ENCODE data around the gene GSTM3.
"Not testable (repeated sequence)": the region's sequence is repeated elsewhere in the genome, so short reads cannot be mapped to it uniquely, and the experiment has no call there.

Gene GSTM3

DNA sequence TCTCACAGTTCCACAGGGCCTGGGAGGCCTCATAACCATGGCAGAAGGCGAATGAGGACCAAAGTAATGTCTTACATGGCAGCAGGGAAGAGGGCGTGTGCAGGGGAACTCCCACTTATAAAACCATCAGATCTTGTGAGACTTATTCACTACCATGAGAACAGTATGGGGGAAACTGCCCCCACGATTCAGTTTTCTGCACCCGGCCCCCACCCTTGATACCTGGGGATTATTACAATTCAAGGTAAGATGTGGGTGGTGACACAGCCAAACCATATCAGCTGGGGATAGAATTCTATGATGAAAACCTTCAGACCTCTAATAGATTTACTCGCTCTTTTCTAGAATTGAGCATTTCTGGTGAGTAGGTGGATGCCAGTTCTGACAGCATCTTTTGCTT, 46.4 kb downstream of the GSTM3 start:
- not testable (repeated sequence) for DNase-seq

DNA sequence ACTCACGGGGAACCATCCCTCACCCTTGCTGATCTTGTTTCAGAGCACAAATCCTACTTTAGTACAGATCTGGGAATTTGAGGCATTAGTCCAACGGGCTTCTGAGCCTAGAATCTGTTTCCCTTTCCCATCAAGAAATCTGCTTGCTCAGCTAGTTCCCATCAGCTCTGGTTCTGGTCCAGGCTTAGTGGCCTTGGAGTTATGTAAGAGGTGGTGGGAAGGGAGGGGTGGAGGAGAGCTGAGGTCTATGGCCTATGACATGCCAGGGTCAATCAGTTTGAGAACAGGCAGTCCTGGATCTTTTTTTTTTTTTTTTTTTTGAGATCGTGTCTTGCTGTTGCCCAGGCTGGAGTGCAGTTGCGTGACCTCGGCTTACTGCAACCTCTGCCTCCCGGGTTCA, 49.1 kb downstream of the GSTM3 start:
- no peak for DNase-seq

DNA sequence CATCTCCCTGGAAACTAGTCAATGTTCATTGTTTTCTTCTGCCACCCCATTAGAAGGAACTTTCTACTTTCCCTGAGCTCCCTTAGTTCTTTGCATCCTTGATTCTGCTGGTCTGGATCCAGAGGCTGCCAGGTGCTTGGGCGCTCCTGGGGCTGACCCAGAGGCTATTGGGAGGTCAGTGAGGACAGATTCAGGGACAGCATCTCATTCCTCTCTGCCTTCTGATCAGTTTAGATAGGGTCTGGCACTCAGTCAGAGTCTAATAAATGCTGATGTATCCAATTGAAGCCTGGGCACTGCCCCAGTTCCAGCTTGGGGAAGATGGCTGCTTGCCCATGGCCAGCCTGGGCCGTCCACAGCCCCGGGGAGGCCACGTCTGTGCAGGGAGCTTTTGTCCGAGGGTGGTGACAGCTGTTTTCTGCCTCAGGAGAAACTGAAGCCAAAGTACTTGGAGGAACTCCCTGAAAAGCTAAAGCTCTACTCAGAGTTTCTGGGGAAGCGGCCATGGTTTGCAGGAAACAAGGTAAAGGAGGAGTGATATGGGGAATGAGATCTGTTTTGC, 50.9 kb downstream of the GSTM3 start:
- DNase-seq = no peak

DNA sequence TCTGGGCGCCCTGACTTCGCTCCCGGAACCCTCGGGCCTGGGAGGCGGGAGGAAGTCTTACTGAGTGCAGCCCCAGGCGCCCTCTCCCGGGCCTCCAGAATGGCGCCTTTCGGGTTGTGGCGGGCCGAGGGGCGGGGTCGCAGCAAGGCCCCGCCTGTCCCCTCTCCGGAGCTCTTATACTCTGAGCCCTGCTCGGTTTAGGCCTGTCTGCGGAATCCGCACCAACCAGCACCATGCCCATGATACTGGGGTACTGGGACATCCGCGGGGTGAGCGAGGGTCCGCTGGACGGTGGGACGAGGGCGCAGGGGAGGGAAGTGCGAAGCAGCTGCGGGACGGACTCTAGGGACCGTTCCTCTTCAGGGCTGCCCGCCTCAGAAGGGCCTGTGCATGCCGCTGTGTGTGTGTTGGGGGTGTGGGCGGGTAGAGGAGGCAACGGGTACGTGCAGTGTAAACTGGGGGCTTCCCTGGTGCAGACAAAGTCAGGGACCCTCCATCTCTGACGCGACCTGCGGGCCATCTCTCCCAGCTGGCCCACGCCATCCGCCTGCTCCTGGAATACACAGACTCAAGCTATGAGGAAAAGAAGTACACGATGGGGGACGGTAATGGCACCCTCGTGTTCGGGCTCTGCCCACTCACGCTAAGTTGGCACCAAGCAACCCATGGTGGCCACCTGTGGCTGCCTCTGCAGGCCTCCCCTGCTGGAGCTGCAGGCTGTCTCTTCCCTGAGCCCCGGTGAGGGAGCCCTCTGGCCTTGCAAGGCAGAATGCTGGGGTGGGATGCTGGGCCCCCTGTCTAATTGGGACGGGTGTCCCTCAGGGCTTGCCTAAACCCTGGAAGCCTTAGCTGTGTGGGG, 53.0 kb downstream of the GSTM3 start, which contains the start of gene GSTM1:
TSS of gene GSTM1 (plus strand) at position 177 of the 859 bp plus-strand sequence. CDS start at position 234, 57 bp downstream.
- no peak for DNase-seq

DNA sequence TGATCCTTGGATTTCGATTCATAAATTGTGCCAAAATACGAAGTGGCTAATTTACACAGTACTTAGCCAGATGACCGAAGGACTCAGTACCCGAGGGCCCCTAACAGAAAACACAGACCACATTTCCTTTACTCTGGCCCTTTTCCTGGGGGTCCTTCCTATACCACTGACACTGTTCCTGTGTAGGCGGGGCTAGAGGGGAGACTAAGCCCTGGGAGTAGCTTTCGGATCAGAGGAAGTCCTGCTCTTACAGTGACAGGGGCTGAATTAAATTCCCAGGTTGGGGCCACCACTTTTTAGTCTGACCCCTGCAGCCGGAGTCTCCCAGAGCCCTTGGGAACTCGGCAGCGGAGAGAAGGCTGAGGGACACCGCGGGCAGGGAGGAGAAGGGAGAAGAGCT, 53.7 kb downstream of the GSTM3 start:
- not testable (repeated sequence) for DNase-seq

DNA sequence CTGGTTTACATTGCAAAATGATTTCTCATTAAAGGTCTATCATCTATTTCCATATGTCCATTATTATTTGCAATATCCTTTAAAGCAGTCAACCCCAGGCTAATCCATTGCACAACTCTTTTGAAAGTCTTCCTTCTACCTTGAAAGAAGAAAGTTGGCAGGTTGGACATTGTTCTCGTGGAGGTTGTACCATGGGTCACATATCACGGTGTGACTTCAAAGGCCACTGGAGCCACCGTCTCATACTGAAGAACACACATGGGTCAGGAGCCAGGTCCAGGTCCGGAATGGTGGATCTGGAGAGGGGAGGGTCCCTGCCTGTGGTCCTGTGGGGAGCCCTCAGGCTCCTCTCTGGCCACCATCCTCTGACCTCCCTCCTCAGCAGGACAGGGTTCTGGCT, 54.9 kb downstream of the GSTM3 start:
- not testable (repeated sequence) for DNase-seq

DNA sequence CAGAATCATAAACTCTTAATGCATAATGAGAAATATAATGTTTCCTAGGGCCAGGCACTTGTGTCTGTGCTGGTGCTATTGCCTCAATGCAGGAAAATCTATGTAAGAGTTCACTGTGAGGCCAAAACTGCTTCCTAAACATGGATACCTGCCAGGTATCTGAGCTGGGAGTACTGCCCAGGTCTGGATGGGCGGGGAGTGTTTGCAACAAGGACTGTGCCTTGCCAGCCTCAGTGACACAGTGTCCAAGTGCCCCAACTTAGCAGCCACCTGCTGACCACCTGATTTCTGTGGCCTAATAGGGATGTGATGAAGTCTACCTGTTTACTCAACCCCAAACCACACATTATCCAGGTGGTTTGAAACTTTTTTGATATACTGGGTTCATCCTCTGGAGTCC, 55.4 kb downstream of the GSTM3 start:
- DNase-seq = not testable (repeated sequence)

DNA sequence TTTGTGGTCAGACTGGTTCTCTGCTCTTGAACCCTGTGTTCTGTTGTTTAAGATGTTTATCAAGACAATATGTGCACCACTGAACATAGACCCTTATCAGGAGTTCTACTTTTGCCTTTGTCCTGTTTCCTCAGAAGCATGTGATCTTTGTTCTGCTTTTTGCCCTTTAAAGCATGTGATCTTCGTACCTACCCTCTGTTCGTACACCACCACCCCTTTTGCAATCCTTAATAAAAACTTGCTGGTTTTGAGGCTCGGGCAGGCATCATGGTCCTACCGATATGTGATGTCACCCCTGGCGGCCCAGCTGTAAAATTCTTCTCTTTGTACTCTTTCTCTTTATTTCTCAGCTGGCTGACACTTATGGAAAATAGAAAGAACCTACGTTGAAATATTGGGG, 56.1 kb downstream of the GSTM3 start:
- DNase-seq = not testable (repeated sequence)

All from NCI-H2081 treated with DMSO at 0.1 percent for 48 hours (cell line).